Peyer's patch (tissue), 4 donors: Measurements from ENCODE around the gene ARHGAP5. TPM values are rescaled to one million over a fixed set of nuclear protein-coding genes. Genes with fewer than 3 reads are reported as not detected.

ENCODE experiments used
- DNase-seq, 3 donors: peaks; one replicate each; pipeline ENCODE4 v3.0.0-alpha.2; 2017 to 2019
- H3K27ac ChIP-seq, 4 donors: fragments of 200-600 bp; sonication (generic); one replicate each; pipeline ENCODE4 v1.5.1; 2016 to 2019
- H3K27me3 ChIP-seq, 2 donors: fragments of 200-600 bp; sonication (generic); one replicate each; pipeline ENCODE4 v1.5.1; 2019
- H3K36me3 ChIP-seq, 3 donors: fragments of 200-600 bp; sonication (generic); one replicate each; pipeline ENCODE4 v1.5.1; 2016 to 2019
- H3K4me1 ChIP-seq, 4 donors: fragments of 200-600 bp; sonication (generic); one replicate each; pipeline ENCODE4 v1.5.1; 2016 to 2019
- H3K4me3 ChIP-seq, 4 donors: fragments of 200-600 bp; sonication (generic); 1 replicate in 3 of 4; 2 replicates in 1 of 4; pipeline ENCODE4 v1.5.1; 2016 to 2019; ENCODE audit warnings: mild to moderate bottlenecking in 1 of 4
- H3K9me3 ChIP-seq, 4 donors: fragments of 200-600 bp; sonication (generic); one replicate each; pipeline ENCODE4 v1.5.1; 2016 to 2019; ENCODE audit warnings: mild to moderate bottlenecking in 1 of 4
- CTCF ChIP-seq, 6 experiments: fragments of 450-650 bp in 4 of 6; fragments of 200-600 bp in 2 of 6; sonication (generic) in 1 of 6; IDR thresholded peaks; one replicate each; pipeline ENCODE4 v1.5.1; 2017 to 2019; ENCODE audit warnings: antibody characterized with exemption in 6 of 6, mild to moderate bottlenecking in 3 of 6, moderate library complexity in 1 of 6
- POLR2A ChIP-seq, 2 donors: fragments of 450-650 bp; IDR thresholded peaks; one replicate each; pipeline ENCODE4 v1.5.1; 2017; ENCODE audit warnings: antibody characterized with exemption in 2 of 2, mild to moderate bottlenecking in 2 of 2, moderate library complexity in 2 of 2
- total RNA-seq, 4 donors: library from RNA; depleted of rRNA; stranded (reverse); fragments of >200 nt; gene quantifications; one replicate each; pipeline ENCODE4 v1.1.0, GENCODE V29; 2016

The ARHGAP5 gene
- total RNA-seq, 4 donors from 2014 or later = 113 to 123 (median 115) TPM

GRCh38 chr14:32142754-32143437, 65.8 kb downstream of the ARHGAP5 start:
- Histone ChIP-seq H3K27me3 (no peaks in the 10 kb centered on the region), H3K4me1 (no peaks in the 10 kb centered on the region), H3K36me3 (peaks cover 0 to 34% (median 0%) of the 10 kb centered on the region in 3 donors), H3K27ac (no peak overlapping the region), H3K9me3 (peaks cover 0 to 3% (median 0%) of the 10 kb centered on the region in 4 donors), H3K4me3 (no peak overlapping the region)
- TF ChIP-seq POLR2A (IDR thresholded peaks at IDR 0.05) (no peak), CTCF (IDR thresholded peaks at IDR 0.05) (no peak)
- DNase-seq = no peak

GRCh38 chr14:32150392-32150791, 73.3 kb downstream of the ARHGAP5 start:
- no peak for DNase-seq
- no peak overlapping the region for H3K27ac ChIP-seq
- H3K4me3 ChIP-seq = no peak overlapping the region
- H3K4me1 ChIP-seq = no peaks in the 10 kb centered on the region
- no peaks in the 10 kb centered on the region for H3K27me3 ChIP-seq
- H3K9me3 ChIP-seq = no peaks in the 10 kb centered on the region
- TF ChIP-seq CTCF (IDR thresholded peaks at IDR 0.05) (no peak), POLR2A (IDR thresholded peaks at IDR 0.05) (no peak)
- H3K36me3 ChIP-seq = peaks cover 0 to 66% (median 0%) of the 10 kb centered on the region in 3 donors

GRCh38 chr14:32166029-32166428, 88.9 kb downstream of the ARHGAP5 start:
- TF ChIP-seq POLR2A (IDR thresholded peaks at IDR 0.05) (no peak), CTCF (IDR thresholded peaks at IDR 0.05) (no peak)
- H3K9me3 ChIP-seq = no peaks in the 10 kb centered on the region
- H3K27me3 ChIP-seq = no peaks in the 10 kb centered on the region
- H3K27ac ChIP-seq = no peak overlapping the region
- no peaks in the 10 kb centered on the region for H3K4me1 ChIP-seq
- H3K4me3 ChIP-seq = no peak overlapping the region
- H3K36me3 ChIP-seq = no peaks in the 10 kb centered on the region
- no peak for DNase-seq

GRCh38 chr14:32166924-32167323, 89.8 kb downstream of the ARHGAP5 start:
- H3K27me3 ChIP-seq = no peaks in the 10 kb centered on the region
- no peak overlapping the region for H3K27ac ChIP-seq
- H3K4me1 ChIP-seq = no peaks in the 10 kb centered on the region
- H3K9me3 ChIP-seq = no peaks in the 10 kb centered on the region
- DNase-seq = no peak
- H3K4me3 ChIP-seq = no peak overlapping the region
- no peaks in the 10 kb centered on the region for H3K36me3 ChIP-seq
- TF ChIP-seq POLR2A (IDR thresholded peaks at IDR 0.05) (no peak), CTCF (IDR thresholded peaks at IDR 0.05) (no peak)

- no peak overlapping the region for H3K27ac ChIP-seq
- H3K4me3 ChIP-seq = no peak overlapping the region
- TF ChIP-seq CTCF (IDR thresholded peaks at IDR 0.05) (no peak), POLR2A (IDR thresholded peaks at IDR 0.05) (no peak)
- H3K4me1 ChIP-seq = no peaks in the 10 kb centered on the region
- H3K27me3 ChIP-seq = no peaks in the 10 kb centered on the region
- H3K36me3 ChIP-seq = no peaks in the 10 kb centered on the region
- no peak for DNase-seq
- no peaks in the 10 kb centered on the region for H3K9me3 ChIP-seq
These were observed 90.8 kb downstream of the ARHGAP5 start for GRCh38 chr14:32167907-32168306.
